ENCODE data around the gene HRK.

Gene HRK

DNA sequence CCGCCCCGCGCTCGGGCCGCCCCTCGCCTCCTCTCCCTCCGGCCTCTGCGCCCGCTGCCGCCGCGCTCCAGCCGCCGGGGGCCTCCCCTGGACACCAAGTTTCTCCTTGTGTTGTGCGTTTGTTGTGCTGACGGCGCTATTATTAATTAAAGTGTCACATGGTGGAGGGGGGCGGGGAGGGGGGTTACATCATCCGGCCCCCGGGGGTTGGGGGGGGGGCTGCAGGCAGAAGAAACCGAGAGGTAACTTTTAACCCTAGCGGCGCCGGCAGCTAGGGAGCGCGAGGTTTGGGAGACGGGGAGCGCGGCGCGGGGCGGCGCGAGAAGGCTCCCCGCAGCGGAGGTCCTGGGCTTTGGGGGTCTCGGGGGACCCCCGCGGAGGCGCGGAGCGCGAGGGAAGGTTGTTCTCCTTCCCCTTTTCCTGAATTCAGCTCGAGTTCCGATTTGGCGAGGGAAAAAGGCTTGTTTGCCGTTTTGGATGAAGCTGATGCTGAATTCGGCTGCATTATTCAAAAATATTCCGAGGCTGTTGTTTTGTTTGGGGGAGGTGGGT lies at the start of gene HRK:
HRK (minus strand) TSS at position 117 of the 552 bp plus-strand sequence. CDS start 134 bp downstream, outside the sequence.
- peak; percentile 34 for DNase-seq (ENCODE audit: low spot score)

GRCh38 chr12:116929885-116930284 lies 48.6 kb upstream of the HRK start:
- no peak for DNase-seq (ENCODE audit: low spot score)

GRCh38 chr12:116928504-116928903 lies 47.3 kb upstream of the HRK start:
- no peak for DNase-seq (ENCODE audit: low spot score)

DNA sequence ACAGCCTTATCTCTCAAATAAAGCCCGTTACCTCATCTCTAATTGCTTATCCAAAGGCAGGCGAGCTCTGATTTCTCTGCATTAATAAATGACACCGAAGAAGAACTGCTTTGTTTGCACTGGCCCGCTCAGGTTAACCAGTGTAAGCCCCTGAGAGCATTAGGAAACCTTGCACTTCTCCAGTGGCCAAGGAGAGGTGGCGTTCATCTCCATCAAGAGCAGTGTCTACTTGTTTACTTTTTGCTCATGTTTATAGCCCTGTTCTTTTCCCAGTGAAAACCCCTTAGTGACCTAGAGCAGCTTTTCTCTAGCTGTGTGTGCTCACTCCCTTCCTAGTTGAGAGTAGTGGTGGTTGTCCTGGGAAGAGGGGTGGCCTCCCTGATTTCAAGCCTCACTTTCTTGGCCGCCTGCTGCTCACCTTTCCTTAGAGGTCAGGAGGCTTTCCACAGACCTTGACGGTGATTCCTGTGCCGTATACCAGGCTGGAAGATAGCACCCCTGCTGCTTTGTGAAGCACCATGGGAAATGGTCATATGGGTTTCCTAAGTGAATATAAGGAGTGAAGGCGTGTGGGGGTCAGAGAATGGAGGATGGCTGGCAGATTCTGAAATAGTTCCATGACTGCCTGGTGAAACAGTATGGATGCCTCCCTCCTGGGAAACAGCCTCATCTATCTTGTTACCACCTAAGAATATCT lies 46.2 kb upstream of the HRK start:
- no peak for DNase-seq (ENCODE audit: low spot score)

DNA sequence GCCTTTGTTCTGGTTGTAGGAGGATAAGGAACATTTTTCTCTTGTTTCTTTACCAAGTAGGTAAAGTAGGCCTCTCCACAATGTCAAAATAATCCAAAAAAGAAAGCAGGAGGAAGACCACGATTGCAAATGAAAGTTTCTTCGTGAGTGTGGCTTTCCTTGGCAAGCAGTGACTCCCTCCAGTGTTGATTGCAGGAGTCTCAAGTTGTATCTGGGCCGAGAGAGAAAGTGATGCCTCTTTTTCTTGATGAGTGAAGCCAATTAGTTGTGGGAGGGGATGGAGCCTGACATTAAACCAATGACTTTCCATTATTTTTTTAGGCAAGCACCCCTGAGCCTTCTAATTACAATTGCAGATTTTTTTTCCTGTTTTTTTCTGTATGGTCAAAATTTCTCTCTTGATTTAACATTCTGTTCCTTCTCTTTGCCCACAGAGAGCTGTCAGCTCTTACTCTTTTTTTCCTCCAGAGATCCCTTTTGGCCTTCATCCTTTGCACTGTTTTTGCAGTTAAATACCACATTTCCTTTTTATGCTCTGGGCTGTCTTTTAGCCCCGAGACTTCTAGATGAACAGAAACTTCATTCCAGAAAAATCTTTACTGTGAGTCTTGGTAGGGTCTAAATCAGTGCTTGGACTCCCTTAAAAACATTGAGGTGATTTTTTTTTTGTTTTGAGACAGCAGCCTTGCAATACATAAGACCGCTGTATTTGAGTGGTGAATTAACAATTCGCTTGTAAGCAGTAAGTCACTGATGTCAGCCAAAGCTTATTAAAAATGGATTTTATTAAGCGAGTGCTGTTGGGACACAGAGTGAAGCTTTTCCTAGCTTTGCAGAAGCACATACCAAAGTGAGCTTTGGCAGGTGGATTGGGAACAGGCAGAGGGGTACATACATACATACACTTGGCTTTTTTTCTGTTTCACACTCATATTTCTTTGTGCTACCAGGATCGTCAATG lies 45.3 kb upstream of the HRK start:
- no peak for DNase-seq (ENCODE audit: low spot score)

GRCh38 chr12:116924558-116925453 lies 43.6 kb upstream of the HRK start:
- peak; percentile 92 for DNase-seq (ENCODE audit: low spot score)

DNA sequence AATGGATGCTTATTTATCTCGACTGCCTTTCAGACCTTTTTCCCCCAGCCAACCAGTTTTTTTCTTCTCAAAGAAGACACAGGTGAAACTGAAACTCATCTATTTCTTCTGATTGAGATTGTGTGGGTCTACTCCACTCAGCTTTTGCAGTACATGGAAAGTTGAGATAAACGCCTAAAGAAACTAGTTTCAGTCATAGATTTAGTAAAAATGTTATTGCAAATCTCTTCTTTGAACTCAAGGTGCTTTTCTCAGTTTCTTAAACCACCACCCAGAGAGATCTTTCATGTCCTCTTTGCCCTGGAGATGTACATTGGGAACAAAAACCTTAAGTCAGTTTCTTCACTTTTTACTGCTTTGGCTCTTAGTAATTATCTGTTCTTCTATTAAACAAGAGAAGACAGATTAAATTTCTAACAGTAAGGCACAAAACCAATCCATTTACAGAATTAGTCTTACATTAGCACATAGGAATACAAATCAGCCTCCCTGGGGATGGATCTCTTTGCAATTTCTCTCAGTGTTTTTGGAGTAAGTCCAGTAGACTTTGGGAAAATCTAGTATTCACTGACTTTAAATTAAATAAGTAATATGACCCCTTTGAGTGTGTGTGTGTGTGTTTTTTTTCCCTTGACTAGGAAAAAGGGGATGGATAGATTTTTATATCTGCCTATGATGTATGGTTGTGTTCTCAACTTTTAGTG lies 41.1 kb upstream of the HRK start:
- DNase-seq (ENCODE audit: low spot score): no peak

- no peak for DNase-seq (ENCODE audit: low spot score)
These were observed 39.7 kb upstream of the HRK start for GRCh38 chr12:116920939-116921338.

GRCh38 chr12:116919706-116920485 lies 38.7 kb upstream of the HRK start:
- DNase-seq (ENCODE audit: low spot score): no peak

DNA sequence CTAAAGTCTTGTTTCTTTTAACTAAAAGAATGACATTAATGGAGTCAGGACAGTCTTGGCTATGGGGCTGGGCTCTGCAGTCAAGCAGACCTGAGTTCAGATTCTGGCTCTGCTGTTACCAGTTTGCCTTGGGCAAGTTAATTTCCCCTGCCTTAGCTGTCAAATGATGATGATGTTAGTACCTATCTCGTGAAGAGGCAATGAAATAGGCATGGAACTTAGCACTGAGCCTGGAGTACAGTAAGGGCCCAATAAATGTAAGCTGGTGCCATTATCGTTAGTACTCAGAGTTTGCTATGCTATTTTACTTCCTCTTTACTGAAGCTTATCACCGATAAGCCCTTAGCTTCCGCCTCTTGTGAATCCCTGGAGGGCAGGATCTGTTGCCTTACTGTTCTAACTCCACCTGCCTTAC lies 38.0 kb upstream of the HRK start:
- no peak for DNase-seq (ENCODE audit: low spot score)

- no peak for DNase-seq (ENCODE audit: low spot score)
These were observed 37.2 kb upstream of the HRK start for GRCh38 chr12:116918464-116918863.

DNA sequence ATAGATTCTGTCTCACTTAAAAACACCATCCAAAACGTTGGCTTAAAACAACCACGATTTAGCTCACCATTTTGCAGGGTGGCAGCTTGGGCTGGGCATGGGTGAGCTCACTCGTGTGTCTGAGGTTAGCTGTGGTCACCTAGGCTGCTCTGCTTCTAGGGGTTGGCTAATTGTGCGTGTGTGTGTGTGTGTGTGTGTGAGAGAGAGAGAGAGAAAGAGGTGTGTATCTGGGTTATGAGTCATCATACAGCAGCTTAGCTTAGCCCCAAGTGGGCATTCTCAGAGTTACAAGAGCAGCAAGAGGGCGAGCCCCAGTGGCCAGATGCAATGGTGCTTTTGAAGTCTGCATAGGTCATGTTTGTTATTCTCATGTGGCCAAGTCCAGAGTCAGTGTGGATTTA lies 35.5 kb upstream of the HRK start:
- peak; percentile 95 for DNase-seq (ENCODE audit: low spot score)

GRCh38 chr12:116916122-116916521 lies 34.9 kb upstream of the HRK start:
- DNase-seq (ENCODE audit: low spot score): peak; percentile 28

DNA sequence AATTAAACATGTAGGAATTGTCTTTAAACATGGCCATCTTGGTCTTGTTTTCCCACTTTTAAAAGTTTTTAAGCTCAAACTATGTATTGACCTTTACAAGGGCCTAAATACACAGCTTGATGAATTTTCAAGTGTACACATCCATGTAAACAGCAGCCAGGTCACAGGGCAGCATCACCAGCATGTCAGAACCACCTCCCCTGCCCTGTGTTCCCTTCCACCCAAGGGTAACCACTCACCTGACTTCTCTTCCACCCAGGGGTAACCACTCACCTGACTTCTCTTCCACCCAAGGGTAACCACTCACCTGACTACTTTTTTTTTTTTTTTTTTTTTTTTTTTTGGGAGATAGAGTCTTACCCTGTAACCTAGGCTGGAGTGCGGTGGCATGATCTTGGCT lies 34.1 kb upstream of the HRK start:
- no peak for DNase-seq (ENCODE audit: low spot score)

DNA sequence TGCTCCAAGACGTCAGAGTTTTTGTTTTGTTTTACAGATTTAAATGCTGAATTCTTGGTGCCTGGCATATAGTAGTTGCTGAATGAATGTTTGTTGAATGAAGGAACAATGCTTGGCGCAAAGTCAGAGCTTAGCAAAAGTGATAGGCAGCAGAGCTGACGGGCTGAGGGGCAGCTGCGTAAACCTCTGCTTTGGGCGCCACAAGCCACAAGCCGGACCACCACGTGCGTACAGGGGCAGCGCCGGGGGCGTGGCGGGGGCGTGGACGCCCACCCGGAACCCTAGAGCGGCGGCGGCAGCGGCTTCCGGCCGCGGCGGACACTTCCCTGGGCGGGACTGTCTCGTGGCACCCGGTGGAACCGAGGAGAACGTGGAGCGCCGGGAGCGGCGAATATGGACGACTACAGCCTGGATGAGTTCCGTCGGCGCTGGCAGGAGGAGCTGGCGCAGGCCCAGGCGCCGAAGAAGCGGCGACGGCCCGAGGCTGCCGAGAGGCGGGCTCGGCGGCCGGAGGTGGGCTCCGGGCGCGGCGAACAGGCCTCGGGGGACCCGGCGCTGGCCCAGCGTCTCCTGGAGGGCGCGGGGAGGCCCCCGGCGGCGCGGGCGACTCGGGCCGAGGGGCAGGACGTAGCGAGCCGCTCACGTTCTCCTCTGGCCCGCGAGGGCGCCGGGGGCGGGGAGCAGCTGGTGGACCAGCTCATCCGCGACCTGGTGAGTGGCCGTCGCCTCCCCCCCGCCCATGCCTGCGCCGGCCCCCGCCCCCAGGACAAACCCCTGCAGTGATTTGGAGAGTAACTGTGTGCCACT lies 29.6 kb upstream of the HRK start, which contains the start of gene FBXW8:
FBXW8 (plus strand) TSS at position 306 of the 807 bp plus-strand sequence; CDS start at position 394, 88 bp downstream.
- DNase-seq (ENCODE audit: low spot score): peak; percentile 74

DNA sequence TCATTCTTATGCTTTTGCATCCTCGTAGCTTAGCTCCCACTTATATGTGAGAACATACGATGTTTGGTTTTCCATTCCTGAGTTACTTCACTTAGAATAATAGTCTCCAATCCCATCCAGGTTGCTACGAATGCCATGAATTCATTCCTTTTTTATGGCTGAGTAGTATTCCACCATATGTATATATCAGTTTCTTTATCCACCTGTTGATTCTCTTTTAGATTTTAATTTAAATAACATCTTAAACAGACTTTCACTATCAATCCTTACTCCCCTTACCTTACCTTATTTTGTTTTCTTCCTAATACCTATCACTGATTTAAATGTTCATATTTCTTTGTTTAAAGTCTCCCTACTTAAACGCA lies 29.0 kb upstream of the HRK start:
- no peak for DNase-seq (ENCODE audit: low spot score)

DNA sequence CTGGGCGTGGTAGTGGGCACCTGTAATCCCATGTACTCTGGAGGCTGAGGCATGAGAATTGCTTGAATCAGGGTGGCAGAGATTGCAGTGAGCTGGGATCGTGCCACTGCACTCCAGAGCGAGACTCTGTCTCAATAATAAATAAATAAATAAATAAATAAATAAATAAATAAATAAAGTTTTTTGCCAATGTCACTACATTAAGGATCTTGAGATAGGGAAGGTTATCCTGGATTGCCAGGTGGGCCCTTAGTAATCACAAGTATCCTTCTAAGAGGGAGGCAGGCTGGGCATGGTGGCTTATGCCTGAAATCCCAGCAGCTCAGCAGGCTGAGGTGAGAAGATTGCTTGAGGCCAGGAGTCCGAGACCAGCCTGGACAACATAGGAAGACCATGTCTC lies 25.0 kb upstream of the HRK start:
- no peak for DNase-seq (ENCODE audit: low spot score)

GRCh38 chr12:116903818-116904217 lies 22.6 kb upstream of the HRK start:
- no peak for DNase-seq (ENCODE audit: low spot score)

DNA sequence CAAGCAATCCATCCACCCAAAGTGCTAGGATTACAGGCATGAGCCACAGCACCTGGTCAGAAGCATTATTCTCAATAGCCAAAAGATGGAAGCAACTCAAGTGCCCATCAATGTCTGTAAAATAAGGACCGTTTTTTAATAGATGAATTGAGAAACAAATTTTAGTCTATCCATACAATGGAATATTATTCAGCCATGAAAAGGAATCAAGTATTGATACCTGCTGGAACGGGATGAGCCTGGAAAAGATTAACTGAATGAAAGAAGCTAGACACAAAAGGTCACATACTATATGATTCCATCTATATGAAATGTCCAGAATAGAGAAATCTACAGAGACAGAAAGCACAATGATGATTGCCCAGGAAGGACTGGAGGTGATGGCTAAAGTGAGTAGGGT lies 20.4 kb upstream of the HRK start:
- DNase-seq (ENCODE audit: low spot score): no peak
